Hepatocyte (in vitro differentiated cells): Measurements from ENCODE around the gene RNF7. TPM values are rescaled to one million over a fixed set of nuclear protein-coding genes. Genes with fewer than 3 reads are reported as not detected.
"Not testable (repeated sequence)": the region's sequence is repeated elsewhere in the genome, so short reads cannot be mapped to it uniquely, and the experiment has no call there.

ENCODE experiments used
- DNase-seq: peaks from one replicate; pipeline ENCODE4 v3.0.0-alpha.2; 2016; ENCODE audit warnings: low spot score
- H2AFZ ChIP-seq: fragments of 200-600 bp; sonication (generic); 2 replicates; pipeline ENCODE4 v1.6.0; 2016; ENCODE audit warnings: antibody characterized with exemption, mild to moderate bottlenecking
- H3K27ac ChIP-seq: fragments of 200-600 bp; sonication (generic); 2 replicates; pipeline ENCODE4 v1.5.1; 2016; ENCODE audit warnings: mild to moderate bottlenecking
- H3K27me3 ChIP-seq: fragments of 200-600 bp; sonication (generic); 2 replicates; pipeline ENCODE4 v1.6.1; 2016
- H3K36me3 ChIP-seq: fragments of 200-600 bp; sonication (generic); replicated peaks from 2 replicates; pipeline ENCODE4 v1.5.1; 2016; ENCODE audit warnings: low read depth; ENCODE audit not compliant: insufficient read depth
- H3K4me1 ChIP-seq: fragments of 200-600 bp; sonication (generic); 2 replicates; pipeline ENCODE4 v1.5.1; 2016; ENCODE audit warnings: mild to moderate bottlenecking, moderate library complexity; ENCODE audit not compliant: insufficient read depth
- H3K4me2 ChIP-seq: fragments of 200-600 bp; sonication (generic); 2 replicates; pipeline ENCODE4 v1.6.0; 2016
- H3K4me3 ChIP-seq: fragments of 200-600 bp; sonication (generic); 2 replicates; pipeline ENCODE4 v1.5.1; 2016; ENCODE audit warnings: mild to moderate bottlenecking
- H3K79me2 ChIP-seq: fragments of 200-600 bp; sonication (generic); 2 replicates; pipeline ENCODE4 v1.6.0; 2017; ENCODE audit warnings: mild to moderate bottlenecking
- H3K9me2 ChIP-seq: fragments of 200-600 bp; sonication (generic); replicated peaks from 2 replicates; pipeline ENCODE4 v1.6.0; 2017; ENCODE audit warnings: mild to moderate bottlenecking; ENCODE audit not compliant: insufficient read depth
- H3K9me3 ChIP-seq: fragments of 200-600 bp; sonication (generic); 2 replicates; pipeline ENCODE4 v1.5.1; 2016; ENCODE audit warnings: low read depth, mild to moderate bottlenecking
- H4K20me1 ChIP-seq: fragments of 200-600 bp; sonication (generic); 2 replicates; pipeline ENCODE4 v1.6.0; 2016; ENCODE audit warnings: mild to moderate bottlenecking; ENCODE audit not compliant: insufficient read depth, poor library complexity, severe bottlenecking
- CTCF ChIP-seq: fragments of 200-600 bp; sonication (generic); IDR thresholded peaks from 2 replicates; pipeline ENCODE4 v1.5.1; 2016; ENCODE audit warnings: antibody characterized with exemption, mild to moderate bottlenecking; ENCODE audit not compliant: poor library complexity
- EZH2 ChIP-seq: fragments of 200-600 bp; sonication (generic); IDR thresholded peaks from 2 replicates; pipeline ENCODE4 v1.6.1; 2016; ENCODE audit warnings: antibody characterized with exemption, mild to moderate bottlenecking, borderline replicate concordance
- EZH2phosphoT487 ChIP-seq: fragments of 200-600 bp; sonication (generic); IDR thresholded peaks from one replicate; pipeline ENCODE4 v1.6.1; 2018; ENCODE audit warnings: antibody characterized with exemption, mild to moderate bottlenecking, low read depth, moderate library complexity; ENCODE audit not compliant: unreplicated experiment, severe bottlenecking
- WGBS: methylation state at CpG from one replicate; pipeline ENCODE4 v1.1.6; 2016; ENCODE audit warnings: low lambda C conversion rate; ENCODE audit errors: missing lambda C conversion rate; 5-methylcytosine and 5-hydroxymethylcytosine counted together
- polyA plus RNA-seq: library from polyadenylated mRNA; unstranded; fragments of >200 nt; fragmentation: Nextera tagmentation; extraction: Ambion mirVana; gene quantifications from 2 replicates; pipeline ENCODE4 v1.2.1, GENCODE V29; 2016
- total RNA-seq: library from RNA; depleted of rRNA; stranded (reverse); fragments of >200 nt; gene quantifications from 2 replicates; pipeline ENCODE4 v1.2.3, GENCODE V29; 2014

RNF7 gene
- total and polyA plus RNA-seq, 2 experiments from 2014 or later, result 176 to 212 TPM

GRCh38 chr3:141753399-141753798, 15.3 kb downstream of the RNF7 start:
- H3K4me2 ChIP-seq, result no peak overlapping the region
- H3K79me2 ChIP-seq, result no peaks in the 10 kb centered on the region
- H3K4me1 ChIP-seq, result no peaks in the 10 kb centered on the region
- no peak overlapping the region for H3K4me3 ChIP-seq
- H3K36me3 ChIP-seq, result no peaks in the 10 kb centered on the region
- no peaks in the 10 kb centered on the region for H3K9me2 ChIP-seq
- H3K9me3 ChIP-seq, result no peaks in the 10 kb centered on the region
- H3K27ac ChIP-seq, result no peak overlapping the region
- H3K27me3 ChIP-seq, result no peaks in the 10 kb centered on the region
- no peak overlapping the region for H2AFZ ChIP-seq
- no peak for TF ChIP-seq CTCF
- no peak for TF ChIP-seq EZH2phosphoT487
- TF ChIP-seq EZH2, result no peak
- H4K20me1 ChIP-seq, result no peaks in the 10 kb centered on the region
- WGBS, result 87% methylated on average over 3 of the region's 3 CpGs
- DNase-seq, result no peak

- Histone ChIP-seq H3K9me3 (no peaks in the 10 kb centered on the region), H3K4me3 (no peak overlapping the region), H2AFZ (no peak overlapping the region), H3K4me1 (no peaks in the 10 kb centered on the region), H3K36me3 (no peaks in the 10 kb centered on the region), H3K27me3 (no peaks in the 10 kb centered on the region), H3K9me2 (no peaks in the 10 kb centered on the region), H3K79me2 (no peaks in the 10 kb centered on the region), H3K4me2 (no peak overlapping the region), H4K20me1 (no peaks in the 10 kb centered on the region), H3K27ac (no peak overlapping the region)
- 75% methylated on average over 1 of the region's 1 CpG for WGBS
- DNase-seq, result no peak
- TF ChIP-seq EZH2 (no peak), CTCF (no peak), EZH2phosphoT487 (no peak)
These were observed 15.9 kb downstream of the RNF7 start for GRCh38 chr3:141754032-141754431.

- H3K27me3 ChIP-seq, H3K4me1 ChIP-seq, H3K4me3 ChIP-seq, H3K27ac ChIP-seq, DNase-seq, H3K79me2 ChIP-seq, H4K20me1 ChIP-seq, H3K9me2 ChIP-seq, H2AFZ ChIP-seq, H3K36me3 ChIP-seq, H3K9me3 ChIP-seq, H3K4me2 ChIP-seq: not testable (repeated sequence)
- 52% methylated on average over 16 of the region's 19 CpGs for WGBS
These were observed 24.5 kb downstream of the RNF7 start for GRCh38 chr3:141762552-141762951.

GRCh38 chr3:141763088-141763750, 25.1 kb downstream of the RNF7 start, which contains the start of gene GRK7:
Gene GRK7 (plus strand): TSS chr3:141763408. CDS start chr3:141778285, 14,877 bp downstream.
- Histone ChIP-seq H3K36me3 (no peaks in the 10 kb centered on the region), H3K9me2 (no peaks in the 10 kb centered on the region), H2AFZ (no peak within 1 kb of the TSS), H3K27ac (no peak within 1 kb of the TSS), H3K4me2 (no peak within 1 kb of the TSS), H3K27me3 (no peaks in the 10 kb centered on the region), H3K79me2 (no peaks in the 10 kb centered on the region), H3K4me1 (no peaks in the 10 kb centered on the region), H4K20me1 (no peaks in the 10 kb centered on the region), H3K9me3 (no peaks in the 10 kb centered on the region), H3K4me3 (no peak within 1 kb of the TSS)
- WGBS, result 93% methylated on average over 9 of the region's 9 CpGs
- no peak for DNase-seq
- no peak for TF ChIP-seq EZH2
- TF ChIP-seq CTCF, result no peak
- TF ChIP-seq EZH2phosphoT487, result no peak
